Kidney (tissue), 14 donors: Measurements from ENCODE around the gene RAD51C. TPM values are rescaled to one million over a fixed set of nuclear protein-coding genes. Genes with fewer than 3 reads are reported as not detected.
A peak's percentile ranks its signal among the peaks of the same experiment; 100 is the strongest.
"Not testable (repeated sequence)": the region's sequence is repeated elsewhere in the genome, so short reads cannot be mapped to it uniquely, and the experiment has no call there.

ENCODE experiments used
- DNase-seq, 5 donors: peaks; one replicate each; pipeline ENCODE4 v3.0.0-alpha.2; 2013 to 2020
- FAIRE-seq: peaks from 2 replicates; lab custom pipeline; 2012; peaks lifted over from hg19 to GRCh38; lab: Jason Lieb, UNC
- H3K27ac ChIP-seq, 2 donors: one replicate each; pipeline ENCODE4 v1.7.0; 2013; ENCODE audit warnings: low read depth in 2 of 2, low read length in 2 of 2, inconsistent platforms in 1 of 2
- H3K27me3 ChIP-seq: one replicate; pipeline ENCODE4 v1.7.1; 2013; ENCODE audit warnings: low read length, inconsistent platforms; ENCODE audit not compliant: control insufficient read depth, insufficient read depth
- H3K36me3 ChIP-seq, 3 donors: one replicate each; pipeline versions ENCODE4 v1.7.0 to v1.7.1; 2013; ENCODE audit warnings: low read length in 3 of 3, control low read depth in 1 of 3, inconsistent platforms in 1 of 3; ENCODE audit not compliant: insufficient read depth in 3 of 3, control insufficient read depth in 2 of 3
- H3K4me1 ChIP-seq, 3 donors: one replicate each; pipeline versions ENCODE4 v1.7.0 to v1.7.1; 2013; ENCODE audit warnings: low read length in 3 of 3, inconsistent platforms in 1 of 3, low read depth in 1 of 3; ENCODE audit not compliant: control insufficient read depth in 2 of 3, insufficient read depth in 2 of 3
- H3K4me3 ChIP-seq, 3 donors: one replicate each; pipeline versions ENCODE4 v1.7.0 to v1.8.1; 2013; ENCODE audit warnings: low read length in 3 of 3, control low read depth in 1 of 3, inconsistent platforms in 1 of 3
- H3K9ac ChIP-seq, 3 donors: one replicate each; pipeline versions ENCODE4 v1.7.0 to v1.7.1; 2013; ENCODE audit warnings: low read length in 3 of 3, control low read depth in 1 of 3, inconsistent platforms in 1 of 3
- H3K9me3 ChIP-seq, 3 donors: one replicate each; pipeline versions ENCODE4 v1.7.0 to v1.7.1; 2013; ENCODE audit warnings: low read length in 3 of 3, control low read depth in 1 of 3, inconsistent platforms in 1 of 3; ENCODE audit not compliant: control insufficient read depth in 2 of 3, insufficient read depth in 1 of 3
- intact Hi-C: fragments of 100-400 bp; cut with DNase I; formaldehyde crosslinking; loops from one replicate; pipeline ENCODE4 v1.11.1; 2022
- polyA plus RNA-seq: library from polyadenylated mRNA; stranded (reverse); fragments of 350-450 nt; fragmentation: Illumina TruSeq; extraction: RNeasy Lipid Tissue Mini Kit (QIAGEN cat#74804); gene quantifications from one replicate; pipeline ENCODE4 v1.2.3, GENCODE V29; 2014; ENCODE audit warnings: low read depth, low replicate concordance; ENCODE audit not compliant: insufficient read depth
- total RNA-seq: library from RNA; stranded (reverse); fragmentation: NEBNext Ultra II Directional; extraction: Animal tissue kit (Norgen Biotek cat#: 25700); gene quantifications from one replicate; pipeline ENCODE4 v1.2.1, GENCODE V29; 2021
- TF ChIP-seq, protein P1 (sequence below): IDR thresholded peaks from 3 replicates; pipeline ENCODE4 v1.5.1; 2012; ENCODE audit warnings: mild to moderate bottlenecking, moderate library complexity, borderline replicate concordance; ENCODE audit not compliant: insufficient read depth; ENCODE audit errors: extremely low read depth
- donor health status: control.
- donor health status: control.
- donor health status: control.
- donor health status: control.
- donor health status: control.
- donor health status: DM: yes; HTN: yes; CAD: no.
- donor health status: Normal renal cell carcinoma (clear cell type).

Gene RAD51C
- total and polyA plus RNA-seq, 2 donors from 2014 or later = 20.2 to 29.3 TPM

DNA sequence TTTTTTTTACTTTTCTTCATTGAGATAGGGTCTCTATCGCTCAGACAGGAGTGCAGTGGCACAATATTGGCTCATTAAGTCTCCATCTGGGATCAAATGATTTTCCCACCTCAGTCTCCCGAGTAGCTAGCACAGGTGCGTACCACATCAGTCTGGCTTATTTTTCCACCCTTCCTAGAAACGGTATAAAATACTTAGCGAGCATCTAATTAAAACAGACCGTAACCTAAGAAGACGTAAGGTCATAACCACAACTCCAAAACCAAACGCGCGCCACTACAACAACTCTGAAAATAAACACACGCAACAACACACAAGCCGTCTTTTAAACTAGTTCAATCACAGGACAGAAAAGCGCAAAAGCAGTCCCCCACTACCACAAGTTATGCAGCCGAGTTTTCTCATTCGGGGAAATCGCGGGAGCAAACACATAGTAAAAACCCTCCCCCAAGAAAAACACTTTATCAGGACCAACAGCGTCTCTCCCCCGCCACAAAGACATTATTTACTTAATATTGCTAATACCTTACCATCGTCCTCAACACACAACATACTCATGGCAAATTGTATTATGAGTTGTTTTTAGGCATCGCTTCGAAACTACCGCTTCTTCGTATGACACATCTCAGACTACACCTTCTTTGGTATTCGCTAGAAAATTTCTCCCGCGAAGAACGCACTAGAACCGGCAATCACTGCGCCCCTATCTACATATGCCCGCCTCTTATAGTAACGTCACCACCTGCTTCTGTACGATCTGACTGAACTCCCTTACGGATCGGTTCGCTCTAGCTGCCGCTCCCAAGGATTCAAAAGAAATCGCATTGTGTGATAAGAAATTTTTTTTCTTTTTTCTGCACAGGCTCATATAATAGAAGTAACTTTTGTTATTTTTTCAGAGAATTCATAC is 33.3 kb upstream of the RAD51C start:
- peak overlapping the region; percentile 49 to 72 (median 58) for H3K4me3 ChIP-seq
- intact Hi-C loops = no loop called here
- peak overlapping the region; percentile 18 to 77 (median 75) for H3K9ac ChIP-seq
- TF ChIP-seq, protein P1, sequence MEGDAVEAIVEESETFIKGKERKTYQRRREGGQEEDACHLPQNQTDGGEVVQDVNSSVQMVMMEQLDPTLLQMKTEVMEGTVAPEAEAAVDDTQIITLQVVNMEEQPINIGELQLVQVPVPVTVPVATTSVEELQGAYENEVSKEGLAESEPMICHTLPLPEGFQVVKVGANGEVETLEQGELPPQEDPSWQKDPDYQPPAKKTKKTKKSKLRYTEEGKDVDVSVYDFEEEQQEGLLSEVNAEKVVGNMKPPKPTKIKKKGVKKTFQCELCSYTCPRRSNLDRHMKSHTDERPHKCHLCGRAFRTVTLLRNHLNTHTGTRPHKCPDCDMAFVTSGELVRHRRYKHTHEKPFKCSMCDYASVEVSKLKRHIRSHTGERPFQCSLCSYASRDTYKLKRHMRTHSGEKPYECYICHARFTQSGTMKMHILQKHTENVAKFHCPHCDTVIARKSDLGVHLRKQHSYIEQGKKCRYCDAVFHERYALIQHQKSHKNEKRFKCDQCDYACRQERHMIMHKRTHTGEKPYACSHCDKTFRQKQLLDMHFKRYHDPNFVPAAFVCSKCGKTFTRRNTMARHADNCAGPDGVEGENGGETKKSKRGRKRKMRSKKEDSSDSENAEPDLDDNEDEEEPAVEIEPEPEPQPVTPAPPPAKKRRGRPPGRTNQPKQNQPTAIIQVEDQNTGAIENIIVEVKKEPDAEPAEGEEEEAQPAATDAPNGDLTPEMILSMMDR = no peak
- H3K9me3 ChIP-seq = no peaks in the 10 kb centered on the region
- peak; percentile 73 to 99 (median 94) for DNase-seq
- H3K27me3 ChIP-seq = no peaks in the 10 kb centered on the region
- no peaks in the 10 kb centered on the region for H3K4me1 ChIP-seq
- FAIRE-seq = no peak
- peak overlapping the region; percentile 77 to 87 for H3K27ac ChIP-seq
- H3K36me3 ChIP-seq = no peaks in the 10 kb centered on the region

DNA sequence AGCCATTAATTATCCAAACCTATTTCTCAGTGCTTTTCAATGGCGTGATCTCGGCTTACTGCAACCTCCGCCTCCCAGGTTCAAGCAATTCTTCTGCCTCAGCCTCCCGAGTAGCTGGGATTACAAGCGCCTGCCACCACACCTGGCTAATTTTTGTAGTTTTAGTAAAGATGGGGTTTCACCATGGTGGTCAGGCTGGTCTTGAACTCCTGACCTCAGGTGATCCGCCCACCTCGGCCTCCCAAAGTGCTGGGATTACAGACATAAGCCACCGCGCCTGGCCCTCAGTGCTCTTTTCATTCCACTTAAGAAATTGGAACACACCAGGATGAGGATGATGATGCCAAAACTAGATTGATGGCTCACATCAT is 32.7 kb upstream of the RAD51C start:
- H3K27me3 ChIP-seq, H3K4me1 ChIP-seq, H3K27ac ChIP-seq, FAIRE-seq, H3K9me3 ChIP-seq, H3K36me3 ChIP-seq, intact Hi-C loops, DNase-seq: not testable (repeated sequence)
- Histone ChIP-seq H3K9ac (peak overlapping the region in 2 of 3 donors; percentile 75 to 77), H3K4me3 (peak overlapping the region; percentile 49 to 72 (median 58))

DNA sequence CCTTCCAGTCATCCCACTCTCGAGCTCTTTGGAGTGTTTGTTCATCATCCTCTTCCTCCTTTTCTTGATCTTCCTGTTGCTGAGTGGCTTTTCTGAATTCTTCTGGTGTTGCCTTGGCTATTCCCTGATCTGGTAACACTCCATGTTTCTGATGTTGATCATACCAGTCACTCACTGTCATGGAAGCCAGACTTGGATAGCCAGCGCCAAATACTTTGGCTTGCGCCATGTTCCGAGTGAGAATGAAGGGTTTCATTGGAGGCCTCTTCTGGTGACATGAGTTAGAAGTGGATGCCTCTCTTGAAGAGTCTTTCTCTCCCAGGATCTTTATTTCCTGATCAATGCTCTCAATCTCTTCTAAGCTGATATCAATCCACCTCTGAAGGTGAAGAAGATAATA is 31.8 kb upstream of the RAD51C start:
- peak in 1 of 5 donors; percentile 1 for DNase-seq
- H3K9ac ChIP-seq = no peak overlapping the region
- no peaks in the 10 kb centered on the region for H3K36me3 ChIP-seq
- H3K27me3 ChIP-seq = no peaks in the 10 kb centered on the region
- intact Hi-C loops = no loop called here
- H3K27ac ChIP-seq = no peak overlapping the region
- no peak for FAIRE-seq
- no peak overlapping the region for H3K4me3 ChIP-seq
- TF ChIP-seq, protein P1 = no peak
- H3K4me1 ChIP-seq = no peaks in the 10 kb centered on the region
- H3K9me3 ChIP-seq = no peaks in the 10 kb centered on the region

DNA sequence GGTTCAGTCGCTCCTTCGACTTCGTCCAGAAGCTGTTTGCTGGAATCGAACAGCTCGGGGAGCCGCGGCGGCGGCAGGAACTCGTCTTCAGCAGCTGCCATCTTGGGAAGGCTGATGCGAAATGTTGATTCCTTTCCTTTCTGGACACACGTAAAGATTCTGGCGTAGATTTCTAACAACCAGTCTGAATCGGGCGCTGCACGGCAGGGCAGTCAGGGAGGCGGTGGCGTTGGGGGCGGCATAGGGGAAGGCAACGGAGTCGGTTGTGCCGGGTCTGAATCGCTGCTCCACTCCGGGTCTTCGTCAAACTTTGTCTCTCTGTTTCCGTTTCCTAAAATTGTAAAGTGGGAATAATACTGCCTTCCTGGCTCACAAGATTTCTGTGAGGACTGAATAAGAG is 30.9 kb upstream of the RAD51C start:
- H3K27me3 ChIP-seq = no peaks in the 10 kb centered on the region
- TF ChIP-seq, protein P1 = no peak
- no peaks in the 10 kb centered on the region for H3K4me1 ChIP-seq
- no peak for FAIRE-seq
- no peak for DNase-seq
- H3K9ac ChIP-seq = no peak overlapping the region
- no peak overlapping the region for H3K4me3 ChIP-seq
- no peaks in the 10 kb centered on the region for H3K36me3 ChIP-seq
- no peaks in the 10 kb centered on the region for H3K9me3 ChIP-seq
- H3K27ac ChIP-seq = no peak overlapping the region
- intact Hi-C loops = no loop called here
